B cell (primary cell): ENCODE results near the gene TRMT1L. TPM values are rescaled to one million over a fixed set of nuclear protein-coding genes. Genes with fewer than 3 reads are reported as not detected.

Source experiments
- ATAC-seq: fragments of 200-7000 bp; cut with Tn5 transposase; one replicate; pipeline ENCODE4 v1.10.0; 2021; ENCODE audit warnings: low read depth, mild to moderate bottlenecking, moderate number of reproducible peaks, moderate library complexity
- CTCF ChIA-PET: fragments of 350-600 bp; sonication (Branson Sonifier 250); formaldehyde crosslinking; loops from one replicate; lab custom pipeline; 2021; ENCODE audit warnings: antibody characterized with exemption, inconsistent platforms; lab: Charles Lee
- POLR2A ChIA-PET: fragments of 350-600 bp; sonication (Branson Sonifier 250); formaldehyde crosslinking; loops from one replicate; lab custom pipeline; 2021; ENCODE audit warnings: antibody characterized with exemption; lab: Charles Lee
- DNase-seq: peaks from one replicate; pipeline ENCODE4 v3.0.0; 2013
- H2AFZ ChIP-seq: 2 replicates; pipeline ENCODE4 v1.6.1; 2012; ENCODE audit warnings: mild to moderate bottlenecking, low read depth, low read length; ENCODE audit not compliant: insufficient read depth, poor library complexity, severe bottlenecking
- H3K27ac ChIP-seq, 2 donors: 1 replicate in 1 of 2; 2 replicates in 1 of 2; pipeline ENCODE4 v1.5.1; 2012 to 2013; ENCODE audit warnings: low read length in 2 of 2, mild to moderate bottlenecking in 2 of 2, moderate library complexity in 1 of 2
- H3K27me3 ChIP-seq, 4 experiments: fragments of 200-600 bp in 1 of 4; sonication (generic) in 1 of 4; replicated peaks in 1 of 4; 1 replicate in 2 of 4; 2 replicates in 2 of 4; pipeline versions ENCODE4 v1.6.1 to v1.7.0; 2013 to 2016; ENCODE audit warnings: low read length in 3 of 4, mild to moderate bottlenecking in 2 of 4, mixed read lengths in 1 of 4, moderate library complexity in 1 of 4; ENCODE audit not compliant: insufficient read depth in 4 of 4, control insufficient read depth in 3 of 4; ENCODE audit errors: control extremely low read depth in 1 of 4
- H3K36me3 ChIP-seq, 2 experiments: replicated peaks in 1 of 2; 1 replicate in 1 of 2; 2 replicates in 1 of 2; pipeline versions ENCODE4 v1.6.1 to v1.7.1; 2013; ENCODE audit warnings: low read length in 1 of 2; ENCODE audit not compliant: insufficient read depth in 2 of 2, control insufficient read depth in 1 of 2; ENCODE audit errors: control extremely low read depth in 1 of 2, extremely low read depth in 1 of 2
- H3K4me1 ChIP-seq, 2 donors: fragments of 200-600 bp in 1 of 2; sonication (generic) in 1 of 2; 1 replicate in 1 of 2; 2 replicates in 1 of 2; pipeline versions ENCODE4 v1.5.1 to v1.6.1; 2013 to 2017; ENCODE audit warnings: low read length in 2 of 2; ENCODE audit not compliant: control insufficient read depth in 2 of 2, insufficient read depth in 2 of 2
- H3K4me2 ChIP-seq: replicated peaks from 2 replicates; pipeline ENCODE3; 2012; ENCODE audit warnings: mild to moderate bottlenecking, low read depth, low read length; ENCODE audit not compliant: poor library complexity, severe bottlenecking
- H3K4me3 ChIP-seq, 5 experiments: fragments of 200-600 bp in 1 of 5; sonication (generic) in 1 of 5; 1 replicate in 3 of 5; 2 replicates in 2 of 5; pipeline versions ENCODE4 v1.5.1 to v1.7.0; 2011 to 2016; ENCODE audit warnings: low read length in 4 of 5, mild to moderate bottlenecking in 4 of 5, low read depth in 2 of 5, control low read depth in 1 of 5, moderate library complexity in 1 of 5; ENCODE audit not compliant: insufficient read depth in 1 of 5; ENCODE audit errors: control extremely low read depth in 1 of 5, extremely low read depth in 1 of 5
- H3K79me2 ChIP-seq: fragments of 200-600 bp; sonication (generic); one replicate; pipeline ENCODE4 v1.6.0; 2016; ENCODE audit warnings: low read length; ENCODE audit not compliant: control insufficient read depth, insufficient read depth
- H3K9ac ChIP-seq: fragments of 200-600 bp; sonication (generic); 2 replicates; pipeline ENCODE4 v1.6.1; 2017; ENCODE audit warnings: mild to moderate bottlenecking, low read length, moderate library complexity
- H3K9me3 ChIP-seq, 3 donors: one replicate each; pipeline versions ENCODE4 v1.6.1 to v1.7.1; 2013; ENCODE audit warnings: low read length in 2 of 3; ENCODE audit not compliant: control insufficient read depth in 2 of 3, insufficient read depth in 1 of 3; ENCODE audit errors: control extremely low read depth in 1 of 3
- H4K20me1 ChIP-seq: 2 replicates; pipeline ENCODE4 v1.6.0; 2012; ENCODE audit warnings: mild to moderate bottlenecking, low read length; ENCODE audit not compliant: insufficient read depth, control insufficient read depth, poor library complexity, severe bottlenecking
- H3K27ac Mint-ChIP-seq: one replicate; pipeline ENCODE4 v1.8.0; 2021; ENCODE audit warnings: mixed read lengths
- H3K27me3 Mint-ChIP-seq: one replicate; pipeline ENCODE4 v1.8.0; 2021; ENCODE audit warnings: mixed read lengths
- H3K4me1 Mint-ChIP-seq: one replicate; pipeline ENCODE4 v1.8.0; 2021; ENCODE audit warnings: mixed read lengths
- H3K4me3 Mint-ChIP-seq: one replicate; pipeline ENCODE4 v1.8.0; 2021; ENCODE audit warnings: mixed read lengths
- H3K9me3 Mint-ChIP-seq: one replicate; pipeline ENCODE4 v1.8.0; 2022; ENCODE audit warnings: mixed read lengths; ENCODE audit not compliant: insufficient read depth
- EZH2 ChIP-seq: IDR thresholded peaks from 2 replicates; pipeline ENCODE4 v1.6.1; 2012; ENCODE audit warnings: borderline replicate concordance, low read depth, mild to moderate bottlenecking, moderate library complexity, low read length; ENCODE audit not compliant: insufficient read depth, poor library complexity, severe bottlenecking
- WGBS: methylation state at CpG from one replicate; pipeline ENCODE4 v1.1.5; 2013; ENCODE audit warnings: missing lambda C conversion rate; ENCODE audit not compliant: insufficient coverage; 5-methylcytosine and 5-hydroxymethylcytosine counted together
- intact Hi-C: fragments of 100-400 bp; cut with micrococcal nuclease; formaldehyde crosslinking; loops from one replicate; pipeline ENCODE4 v1.10.0; 2022
- polyA plus RNA-seq: library from polyadenylated mRNA; depleted of rRNA; stranded (reverse); fragments of >200 nt; gene quantifications from 2 replicates; pipeline ENCODE4 v1.2.3, GENCODE V29; 2012
- total RNA-seq, 2 donors: library from RNA; stranded (reverse); fragments of 120-200 nt in 1 of 2; gene quantifications; 1 replicate in 1 of 2; 2 replicates in 1 of 2; pipeline versions ENCODE4 v1.2.3 to v1.2.4, GENCODE V29; 2013 to 2022
- TF ChIP-seq, protein P1 (sequence below): fragments of 200-600 bp; IDR thresholded peaks from one replicate; pipeline ENCODE4 v1.8.0; 2022; ENCODE audit warnings: antibody characterized with exemption, mild to moderate bottlenecking

Gene TRMT1L
- total and polyA plus RNA-seq, 2 donors (not counting 1 experiment from before 2014, with no cell fraction given): 9.9 to 27.5 TPM

DNA sequence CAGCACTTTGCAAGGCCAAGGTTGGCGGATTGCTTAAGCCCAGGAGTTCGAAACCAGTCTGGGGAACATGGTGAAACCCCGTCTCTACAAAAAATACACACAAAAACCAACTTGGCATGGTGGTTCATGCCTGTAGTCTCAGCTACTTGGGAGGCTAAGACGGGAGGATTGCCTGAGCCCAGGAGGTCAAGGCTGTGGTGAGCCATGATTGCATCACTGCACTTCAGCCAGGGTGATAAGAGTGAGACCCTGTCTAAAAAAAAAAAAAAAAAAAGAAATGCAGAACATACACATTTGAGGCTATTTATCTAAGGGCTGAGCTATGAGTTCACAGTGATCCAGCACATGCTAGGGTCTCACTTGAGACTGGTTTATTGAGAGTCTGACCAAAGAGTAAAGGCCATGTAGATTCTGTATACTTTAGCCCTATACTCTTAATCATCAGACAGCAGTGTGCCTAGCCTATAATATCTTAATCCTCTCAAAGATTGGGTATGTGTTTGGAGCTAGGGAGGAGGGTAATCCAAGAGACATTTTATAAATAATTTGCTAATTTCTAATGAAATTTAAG lies 87.5 kb downstream of the TRMT1L start:
- no peak for DNase-seq
- Mint-ChIP-seq H3K9me3 (no peaks in the 10 kb centered on the region), H3K27me3 (no peaks in the 10 kb centered on the region), H3K4me1 (peaks cover 47% of the 10 kb centered on the region), H3K4me3 (no peak overlapping the region), H3K27ac (no peak overlapping the region)
- ATAC-seq: no peak
- no peak overlapping the region for H3K4me3 ChIP-seq
- H3K79me2 ChIP-seq: peaks cover 96% of the 10 kb centered on the region
- no peak overlapping the region for H3K9ac ChIP-seq
- H4K20me1 ChIP-seq: peaks cover 46% of the 10 kb centered on the region
- no CpG with 5 or more reads among the region's 4 CpGs for WGBS
- H3K4me1 ChIP-seq: peaks cover 0 to 4% of the 10 kb centered on the region in 2 donors
- TF ChIP-seq EZH2: no peak
- TF ChIP-seq, protein P1, sequence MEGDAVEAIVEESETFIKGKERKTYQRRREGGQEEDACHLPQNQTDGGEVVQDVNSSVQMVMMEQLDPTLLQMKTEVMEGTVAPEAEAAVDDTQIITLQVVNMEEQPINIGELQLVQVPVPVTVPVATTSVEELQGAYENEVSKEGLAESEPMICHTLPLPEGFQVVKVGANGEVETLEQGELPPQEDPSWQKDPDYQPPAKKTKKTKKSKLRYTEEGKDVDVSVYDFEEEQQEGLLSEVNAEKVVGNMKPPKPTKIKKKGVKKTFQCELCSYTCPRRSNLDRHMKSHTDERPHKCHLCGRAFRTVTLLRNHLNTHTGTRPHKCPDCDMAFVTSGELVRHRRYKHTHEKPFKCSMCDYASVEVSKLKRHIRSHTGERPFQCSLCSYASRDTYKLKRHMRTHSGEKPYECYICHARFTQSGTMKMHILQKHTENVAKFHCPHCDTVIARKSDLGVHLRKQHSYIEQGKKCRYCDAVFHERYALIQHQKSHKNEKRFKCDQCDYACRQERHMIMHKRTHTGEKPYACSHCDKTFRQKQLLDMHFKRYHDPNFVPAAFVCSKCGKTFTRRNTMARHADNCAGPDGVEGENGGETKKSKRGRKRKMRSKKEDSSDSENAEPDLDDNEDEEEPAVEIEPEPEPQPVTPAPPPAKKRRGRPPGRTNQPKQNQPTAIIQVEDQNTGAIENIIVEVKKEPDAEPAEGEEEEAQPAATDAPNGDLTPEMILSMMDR: no peak
- H2AFZ ChIP-seq: no peak overlapping the region
- ChIA-PET CTCF (interaction anchor here (0.6 kb wide), 1 partner anchor 13 kb away, joined by 3 read pairs; no protein-coding TSS in a partner anchor), POLR2A (no interaction called here)
- H3K27me3 ChIP-seq: no peaks in the 10 kb centered on the region
- H3K4me2 ChIP-seq: no peak overlapping the region
- no peaks in the 10 kb centered on the region for H3K9me3 ChIP-seq
- intact Hi-C loops: no loop called here
- H3K36me3 ChIP-seq: peaks cover 5 to 6% of the 10 kb centered on the region in 2 experiments
- H3K27ac ChIP-seq: no peak overlapping the region

DNA sequence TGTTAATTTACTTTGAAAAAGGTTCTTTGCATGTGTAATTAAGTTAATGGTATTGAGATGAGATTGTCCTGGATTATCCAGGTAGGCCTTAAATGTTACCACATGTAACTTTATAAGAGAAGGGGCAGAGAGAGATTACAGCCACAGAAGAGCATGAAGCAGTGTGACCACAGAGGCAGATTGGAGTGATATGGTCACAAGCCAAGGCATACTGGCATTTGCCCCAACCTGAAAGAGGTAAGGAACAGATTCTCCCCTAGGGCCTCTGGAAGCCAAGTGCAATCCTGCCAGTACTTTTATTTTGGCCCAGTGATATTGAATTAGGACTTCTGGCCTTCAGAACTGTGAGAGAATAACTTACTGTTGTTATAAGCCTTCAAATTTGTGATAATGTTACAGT lies 88.4 kb downstream of the TRMT1L start:
- Histone ChIP-seq H3K27me3 (no peaks in the 10 kb centered on the region), H2AFZ (no peak overlapping the region), H4K20me1 (peaks cover 48% of the 10 kb centered on the region), H3K4me2 (no peak overlapping the region), H3K79me2 (peaks cover 96% of the 10 kb centered on the region), H3K9ac (no peak overlapping the region), H3K4me3 (no peak overlapping the region), H3K4me1 (peaks cover 0 to 6% of the 10 kb centered on the region in 2 donors), H3K27ac (no peak overlapping the region), H3K36me3 (peaks cover 5 to 6% of the 10 kb centered on the region in 2 experiments), H3K9me3 (peaks cover 0 to 1% (median 0%) of the 10 kb centered on the region in 3 donors)
- ATAC-seq: no peak
- peaks cover 49% of the 10 kb centered on the region for H3K4me1 Mint-ChIP-seq
- no peak overlapping the region for H3K4me3 Mint-ChIP-seq
- TF ChIP-seq EZH2: no peak
- TF ChIP-seq, protein P1: no peak
- ChIA-PET CTCF (no interaction called here), POLR2A (no interaction called here)
- no peak for DNase-seq
- H3K27ac Mint-ChIP-seq: no peak overlapping the region
- no peaks in the 10 kb centered on the region for H3K27me3 Mint-ChIP-seq
- intact Hi-C loops: no loop called here
- H3K9me3 Mint-ChIP-seq: no peaks in the 10 kb centered on the region
